Stimulated activated CD8-positive, alpha-beta memory T cell treated with anti-CD3 and anti-CD28 coated beads, Interleukin-7, amount 100 ng/mL, for 48 hours (primary cell): ENCODE results near the gene ARSI.

Experiments
- DNase-seq, 2 donors: peaks; one replicate each; pipeline ENCODE4 v3.0.0-alpha.2; 2020; ENCODE audit warnings: low read depth in 1 of 2; ENCODE audit errors: extremely low read depth in 1 of 2

Gene ARSI

GRCh38 chr5:150327139-150327538 lies 24.4 kb upstream of the ARSI start:
- DNase-seq: no peak

GRCh38 chr5:150326707-150327106 lies 24.0 kb upstream of the ARSI start:
- no peak for DNase-seq

GRCh38 chr5:150325426-150325825 lies 22.7 kb upstream of the ARSI start:
- no peak for DNase-seq

GRCh38 chr5:150323819-150324218 lies 21.1 kb upstream of the ARSI start:
- DNase-seq: no peak

- no peak for DNase-seq
Measured at GRCh38 chr5:150323092-150323491, 20.4 kb upstream of the ARSI start.

- DNase-seq: no peak
Measured at GRCh38 chr5:150322202-150322601, 19.5 kb upstream of the ARSI start.

- no peak for DNase-seq
Measured at GRCh38 chr5:150321784-150322183, 19.1 kb upstream of the ARSI start.

GRCh38 chr5:150321211-150321610 lies 18.5 kb upstream of the ARSI start:
- no peak for DNase-seq

- no peak for DNase-seq
Measured at GRCh38 chr5:150320044-150320613, 17.4 kb upstream of the ARSI start.

- no peak for DNase-seq
Measured at GRCh38 chr5:150319484-150319790, 16.7 kb upstream of the ARSI start.

- DNase-seq: no peak
Measured at GRCh38 chr5:150318613-150319483, 16.1 kb upstream of the ARSI start.

GRCh38 chr5:150317048-150318003 lies 14.6 kb upstream of the ARSI start:
- peak in 1 of 2 donors; percentile 29 for DNase-seq

GRCh38 chr5:150316320-150316719 lies 13.6 kb upstream of the ARSI start:
- no peak for DNase-seq

- DNase-seq: no peak
Measured at GRCh38 chr5:150315245-150315644, 12.5 kb upstream of the ARSI start.

GRCh38 chr5:150313921-150314716 lies 11.4 kb upstream of the ARSI start:
- DNase-seq: no peak

- no peak for DNase-seq
Measured at GRCh38 chr5:150313501-150313900, 10.8 kb upstream of the ARSI start.

- no peak for DNase-seq
Measured at GRCh38 chr5:150312518-150312917, 9.8 kb upstream of the ARSI start.

- no peak for DNase-seq
Measured at GRCh38 chr5:150311015-150311692, 8.4 kb upstream of the ARSI start.

GRCh38 chr5:150310246-150310645 lies 7.5 kb upstream of the ARSI start:
- DNase-seq: no peak

GRCh38 chr5:150309886-150310239 lies 7.2 kb upstream of the ARSI start:
- DNase-seq: no peak
